Ishikawa (cell line): ENCODE data around the gene SPEM2.

Experiments used
- CEBPB ChIP-seq: IDR thresholded peaks from 2 replicates; pipeline ENCODE4 v1.6.1; 2012
- CREB1 ChIP-seq: IDR thresholded peaks from 2 replicates; pipeline ENCODE4 v1.6.1; 2012; ENCODE audit warnings: low read depth
- EGR1 ChIP-seq: IDR thresholded peaks from 2 replicates; pipeline ENCODE4 v1.6.1; 2012
- EP300 ChIP-seq: IDR thresholded peaks from 2 replicates; pipeline ENCODE4 v1.6.1; 2012; ENCODE audit warnings: borderline replicate concordance
- FOXM1 ChIP-seq: IDR thresholded peaks from 2 replicates; pipeline ENCODE4 v1.6.1; 2012; ENCODE audit warnings: low read depth, borderline replicate concordance
- NFIC ChIP-seq: IDR thresholded peaks from 2 replicates; pipeline ENCODE4 v1.6.1; 2012
- RAD21 ChIP-seq: IDR thresholded peaks from 2 replicates; pipeline ENCODE4 v1.6.1; 2012; ENCODE audit warnings: low read depth
- TAF1 ChIP-seq: IDR thresholded peaks from 2 replicates; pipeline ENCODE4 v1.6.1; 2012; ENCODE audit warnings: low read depth, mild to moderate bottlenecking
- TCF12 ChIP-seq: IDR thresholded peaks from 2 replicates; pipeline ENCODE4 v1.6.1; 2012; ENCODE audit warnings: low read depth
- TEAD4 ChIP-seq: IDR thresholded peaks from 2 replicates; pipeline ENCODE4 v1.6.1; 2012
- YY1 ChIP-seq: IDR thresholded peaks from 2 replicates; pipeline ENCODE4 v1.6.1; 2012; ENCODE audit warnings: low read depth
- ZBTB7A ChIP-seq: IDR thresholded peaks from 2 replicates; pipeline ENCODE4 v1.6.1; 2012; ENCODE audit warnings: low read depth
- TF ChIP-seq, protein P1 (sequence below): IDR thresholded peaks from 2 replicates; pipeline ENCODE4 v1.6.1; 2012
- TF ChIP-seq, protein P2 (sequence below): IDR thresholded peaks from 2 replicates; pipeline ENCODE4 v1.6.1; 2012
- TF ChIP-seq, protein P3 (sequence below): IDR thresholded peaks from 2 replicates; pipeline ENCODE4 v1.6.1; 2012; ENCODE audit warnings: low read depth, mild to moderate bottlenecking

SPEM2 gene

DNA sequence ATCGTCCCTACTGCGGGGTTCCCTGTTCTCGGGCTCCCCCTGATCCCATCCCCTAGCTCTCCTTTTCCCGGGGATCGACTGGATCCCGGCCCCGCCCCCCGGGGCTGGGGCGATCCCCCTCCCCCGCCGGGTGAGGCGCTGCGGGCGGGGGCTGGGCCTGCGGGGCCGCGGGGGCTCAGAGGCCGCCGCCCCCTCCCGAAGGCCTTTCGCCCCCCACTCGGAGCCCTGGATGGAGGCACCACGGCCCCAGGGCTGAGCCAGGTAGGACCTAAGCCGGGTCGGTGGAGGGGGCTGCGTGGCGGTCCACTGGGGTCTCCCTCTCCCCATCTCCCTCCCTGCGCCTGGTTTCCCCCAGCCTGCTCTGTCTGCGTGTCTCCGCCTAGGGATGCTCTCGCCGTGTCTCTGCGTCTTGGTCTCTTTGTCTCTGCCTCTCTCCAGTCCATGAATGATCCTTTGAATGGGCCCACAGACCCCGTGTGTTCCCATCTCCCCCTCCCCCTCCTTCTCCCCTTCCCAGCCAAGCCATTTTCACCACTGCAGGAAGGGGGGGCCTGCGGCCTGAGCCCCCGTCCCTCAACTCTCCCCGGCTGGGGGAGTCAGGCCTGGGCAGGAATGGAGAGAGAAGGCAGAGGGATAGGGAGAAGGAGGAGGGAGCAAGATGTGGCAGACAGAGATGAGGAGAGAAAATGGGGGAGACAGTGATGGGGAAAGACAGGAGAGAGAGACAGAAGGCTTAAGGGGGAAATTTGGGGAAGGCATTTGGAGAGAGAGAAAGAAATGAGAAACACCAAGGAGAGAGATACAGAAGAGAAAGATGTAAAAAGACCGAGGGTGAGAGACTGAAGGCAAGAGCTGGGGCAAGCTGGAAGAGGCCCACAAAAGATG lies 19.8 kb upstream of the SPEM2 start:
- TF ChIP-seq NFIC (no peak), TEAD4 (no peak), RAD21 (no peak), ZBTB7A (no peak), TAF1 (no peak), FOXM1 (no peak), EGR1 (no peak), EP300 (no peak), TCF12 (no peak), CEBPB (no peak), CREB1 (no peak), YY1 (no peak)
- TF ChIP-seq, protein P1, sequence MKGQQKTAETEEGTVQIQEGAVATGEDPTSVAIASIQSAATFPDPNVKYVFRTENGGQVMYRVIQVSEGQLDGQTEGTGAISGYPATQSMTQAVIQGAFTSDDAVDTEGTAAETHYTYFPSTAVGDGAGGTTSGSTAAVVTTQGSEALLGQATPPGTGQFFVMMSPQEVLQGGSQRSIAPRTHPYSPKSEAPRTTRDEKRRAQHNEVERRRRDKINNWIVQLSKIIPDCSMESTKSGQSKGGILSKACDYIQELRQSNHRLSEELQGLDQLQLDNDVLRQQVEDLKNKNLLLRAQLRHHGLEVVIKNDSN = no peak
- TF ChIP-seq, protein P2, sequence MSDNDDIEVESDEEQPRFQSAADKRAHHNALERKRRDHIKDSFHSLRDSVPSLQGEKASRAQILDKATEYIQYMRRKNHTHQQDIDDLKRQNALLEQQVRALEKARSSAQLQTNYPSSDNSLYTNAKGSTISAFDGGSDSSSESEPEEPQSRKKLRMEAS = no peak
- TF ChIP-seq, protein P3, sequence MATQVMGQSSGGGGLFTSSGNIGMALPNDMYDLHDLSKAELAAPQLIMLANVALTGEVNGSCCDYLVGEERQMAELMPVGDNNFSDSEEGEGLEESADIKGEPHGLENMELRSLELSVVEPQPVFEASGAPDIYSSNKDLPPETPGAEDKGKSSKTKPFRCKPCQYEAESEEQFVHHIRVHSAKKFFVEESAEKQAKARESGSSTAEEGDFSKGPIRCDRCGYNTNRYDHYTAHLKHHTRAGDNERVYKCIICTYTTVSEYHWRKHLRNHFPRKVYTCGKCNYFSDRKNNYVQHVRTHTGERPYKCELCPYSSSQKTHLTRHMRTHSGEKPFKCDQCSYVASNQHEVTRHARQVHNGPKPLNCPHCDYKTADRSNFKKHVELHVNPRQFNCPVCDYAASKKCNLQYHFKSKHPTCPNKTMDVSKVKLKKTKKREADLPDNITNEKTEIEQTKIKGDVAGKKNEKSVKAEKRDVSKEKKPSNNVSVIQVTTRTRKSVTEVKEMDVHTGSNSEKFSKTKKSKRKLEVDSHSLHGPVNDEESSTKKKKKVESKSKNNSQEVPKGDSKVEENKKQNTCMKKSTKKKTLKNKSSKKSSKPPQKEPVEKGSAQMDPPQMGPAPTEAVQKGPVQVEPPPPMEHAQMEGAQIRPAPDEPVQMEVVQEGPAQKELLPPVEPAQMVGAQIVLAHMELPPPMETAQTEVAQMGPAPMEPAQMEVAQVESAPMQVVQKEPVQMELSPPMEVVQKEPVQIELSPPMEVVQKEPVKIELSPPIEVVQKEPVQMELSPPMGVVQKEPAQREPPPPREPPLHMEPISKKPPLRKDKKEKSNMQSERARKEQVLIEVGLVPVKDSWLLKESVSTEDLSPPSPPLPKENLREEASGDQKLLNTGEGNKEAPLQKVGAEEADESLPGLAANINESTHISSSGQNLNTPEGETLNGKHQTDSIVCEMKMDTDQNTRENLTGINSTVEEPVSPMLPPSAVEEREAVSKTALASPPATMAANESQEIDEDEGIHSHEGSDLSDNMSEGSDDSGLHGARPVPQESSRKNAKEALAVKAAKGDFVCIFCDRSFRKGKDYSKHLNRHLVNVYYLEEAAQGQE = no peak

DNA sequence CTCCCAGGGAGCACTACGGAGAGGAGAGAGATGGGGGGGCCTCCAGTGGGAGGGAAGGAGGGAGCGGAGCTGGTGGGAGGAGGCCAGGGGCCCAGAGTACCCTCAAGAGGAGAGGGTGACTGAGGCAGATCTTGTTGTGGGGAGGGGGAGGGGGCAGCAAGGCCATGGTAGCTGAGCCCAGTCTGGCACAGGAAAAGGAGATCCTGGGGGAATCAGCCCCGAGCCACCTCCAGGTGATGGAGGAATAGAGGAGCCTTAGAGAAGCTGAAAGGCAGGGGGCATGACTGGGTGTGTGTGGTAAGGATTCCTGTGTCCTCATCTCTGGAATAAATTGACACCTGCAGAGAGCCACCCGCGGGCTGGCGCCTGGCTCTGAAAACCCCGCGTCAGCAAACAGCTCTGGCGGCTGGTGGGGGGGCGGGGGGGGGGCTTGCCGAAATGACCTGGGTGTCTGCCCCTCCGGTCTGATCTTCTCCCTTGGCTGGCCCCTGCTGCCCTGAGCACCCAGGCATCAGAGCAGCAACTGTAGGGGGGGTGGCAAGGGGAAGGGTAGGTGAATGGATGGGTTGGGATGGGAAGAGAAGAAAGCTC lies 19.1 kb upstream of the SPEM2 start:
- TF ChIP-seq TAF1 (no peak), FOXM1 (no peak), EGR1 (no peak), CEBPB (no peak), NFIC (no peak), YY1 (no peak), ZBTB7A (no peak), TEAD4 (no peak)
- TF ChIP-seq, protein P3 = no peak

DNA sequence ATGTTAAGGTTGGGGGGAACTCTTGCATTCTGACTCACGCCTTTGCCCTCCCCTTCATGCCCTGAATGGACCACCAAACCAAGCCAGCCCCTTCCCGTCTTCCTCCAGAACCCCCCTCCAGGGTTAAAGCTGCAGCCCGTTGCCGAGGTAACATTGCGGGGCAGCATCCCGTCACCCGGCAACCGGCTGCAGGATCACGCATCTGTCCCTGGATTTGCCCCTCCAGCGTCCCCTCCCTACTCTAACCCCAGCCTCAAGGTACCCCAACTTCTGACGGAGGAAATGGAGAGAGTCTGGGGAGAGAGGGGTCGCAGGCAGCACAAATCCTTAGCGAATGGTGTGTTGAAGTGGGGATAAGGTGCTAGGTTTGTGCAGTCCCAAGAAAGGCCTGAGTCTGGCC lies 18.3 kb upstream of the SPEM2 start:
- TF ChIP-seq ZBTB7A = no peak
- TF ChIP-seq, protein P1 = no peak
- no peak for TF ChIP-seq EGR1
- no peak for TF ChIP-seq CEBPB
- TF ChIP-seq CREB1 = no peak
- no peak for TF ChIP-seq NFIC
- TF ChIP-seq TCF12 = no peak
- TF ChIP-seq FOXM1 = no peak
- TF ChIP-seq TAF1 = no peak
- no peak for TF ChIP-seq RAD21
- TF ChIP-seq TEAD4 = no peak
- TF ChIP-seq, protein P3 = no peak
- no peak for TF ChIP-seq YY1
- TF ChIP-seq EP300 = no peak
- TF ChIP-seq, protein P2 = no peak
